ENCODE results near the gene TOB2.

The TOB2 gene

DNA sequence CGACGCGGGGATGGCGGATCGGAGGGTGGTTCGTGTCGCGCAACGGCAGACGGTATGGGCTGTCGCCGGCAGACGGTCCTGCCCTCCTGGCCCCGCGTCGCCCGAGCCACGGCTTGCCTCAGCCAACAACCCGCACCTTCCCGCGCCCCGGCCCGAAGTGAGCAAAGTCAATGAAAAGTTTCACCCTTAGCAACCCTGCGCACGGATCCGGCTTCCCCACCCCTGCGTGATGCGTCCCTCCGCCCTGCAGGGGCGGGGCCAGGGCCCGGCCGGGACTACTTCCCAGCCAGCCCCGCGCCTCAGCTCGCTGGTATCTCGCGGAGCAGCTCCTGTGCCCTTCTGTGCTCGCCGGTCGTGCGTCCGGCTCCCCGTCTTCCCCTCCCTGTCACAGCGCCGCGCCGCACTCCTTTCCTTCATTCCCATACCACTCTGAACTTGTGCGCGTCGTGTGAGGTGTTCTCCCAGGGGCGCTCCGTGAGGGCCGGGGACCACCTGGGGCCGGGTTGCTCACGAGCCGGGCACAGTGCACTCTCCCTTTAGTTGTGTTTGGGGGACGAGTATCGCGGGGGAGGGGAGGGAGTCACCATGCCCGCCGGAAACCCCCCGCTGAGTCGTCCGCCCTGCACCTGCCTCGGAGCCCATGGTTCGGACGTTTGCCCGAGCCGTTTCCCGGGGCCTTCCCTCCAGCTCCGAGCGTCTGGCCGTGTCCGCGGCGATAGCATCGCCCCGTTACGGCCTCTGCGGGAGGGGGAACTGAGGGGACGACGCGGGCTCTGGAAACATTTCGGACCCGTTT lies at the start of gene TOB2:
Gene TOB2 (minus strand): TSS at position 163 of the 796 bp plus-strand sequence. CDS start 9,456 bp downstream, outside the sequence.
- DNase-seq = peak; percentile 90

GRCh38 chr22:41491374-41492100 lies 44.9 kb upstream of the TOB2 start:
- DNase-seq = no peak

- DNase-seq = no peak
Observed at GRCh38 chr22:41488596-41489385, 42.2 kb upstream of the TOB2 start.

DNA sequence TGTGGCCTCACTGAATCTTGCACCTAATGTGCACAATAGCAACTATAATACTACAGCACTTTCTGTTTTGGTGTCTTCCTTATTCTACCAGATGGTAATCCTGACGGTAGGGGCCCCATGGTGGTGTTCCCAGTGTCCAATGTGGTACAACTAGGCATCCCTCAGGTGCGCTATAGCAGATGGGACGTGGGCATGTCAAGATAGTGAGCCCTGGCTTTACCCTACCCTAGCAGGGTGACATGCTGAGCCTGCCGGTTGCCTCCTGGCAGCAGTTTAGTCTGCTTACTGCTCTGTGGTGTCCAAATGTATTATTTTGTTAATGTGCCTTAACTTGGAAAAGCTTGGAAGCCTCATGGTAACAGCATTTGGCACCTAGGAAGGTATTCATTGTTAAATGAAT lies 41.5 kb upstream of the TOB2 start:
- DNase-seq = no peak

DNA sequence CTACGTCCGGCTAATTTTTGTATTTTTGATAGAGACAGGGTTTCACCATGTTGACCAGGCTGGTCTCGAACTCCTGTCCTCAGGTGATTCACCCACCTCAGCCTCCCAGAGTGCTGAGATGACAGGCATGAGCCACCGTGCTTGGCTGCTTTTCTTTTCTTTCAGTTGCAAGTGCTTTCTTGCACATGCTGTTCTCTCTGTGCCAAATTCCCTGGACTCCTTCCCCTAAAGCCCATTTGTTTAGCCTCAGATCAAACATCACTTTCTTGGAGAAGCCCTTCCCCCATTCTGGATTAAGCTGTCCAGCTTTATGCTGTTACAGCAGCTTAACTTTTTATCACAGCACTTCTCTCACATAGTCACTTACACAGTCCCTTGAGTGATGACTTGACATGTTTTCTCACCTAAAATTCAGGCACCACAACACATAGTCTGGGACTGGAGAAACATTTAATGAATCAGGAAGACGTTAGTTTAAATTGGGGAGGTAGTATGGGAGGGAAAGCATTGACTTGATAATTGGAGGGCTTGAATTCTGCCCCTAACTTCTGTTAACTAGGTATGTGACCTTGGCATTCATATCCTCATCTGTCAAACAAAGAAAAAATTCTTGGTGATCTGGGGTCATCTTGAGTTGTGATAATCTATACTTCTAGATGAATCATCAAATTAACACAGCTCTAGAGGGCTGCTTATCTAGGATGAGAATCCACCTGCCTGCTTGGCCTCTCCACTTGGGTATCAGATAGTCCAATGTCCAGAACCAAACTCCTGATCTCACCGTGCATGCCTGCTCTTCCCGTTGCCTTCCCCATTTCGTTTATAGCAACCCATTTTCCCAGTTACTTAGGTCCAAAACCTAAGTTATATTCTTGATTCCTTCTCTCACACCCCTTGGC lies 40.7 kb upstream of the TOB2 start:
- no peak for DNase-seq

DNA sequence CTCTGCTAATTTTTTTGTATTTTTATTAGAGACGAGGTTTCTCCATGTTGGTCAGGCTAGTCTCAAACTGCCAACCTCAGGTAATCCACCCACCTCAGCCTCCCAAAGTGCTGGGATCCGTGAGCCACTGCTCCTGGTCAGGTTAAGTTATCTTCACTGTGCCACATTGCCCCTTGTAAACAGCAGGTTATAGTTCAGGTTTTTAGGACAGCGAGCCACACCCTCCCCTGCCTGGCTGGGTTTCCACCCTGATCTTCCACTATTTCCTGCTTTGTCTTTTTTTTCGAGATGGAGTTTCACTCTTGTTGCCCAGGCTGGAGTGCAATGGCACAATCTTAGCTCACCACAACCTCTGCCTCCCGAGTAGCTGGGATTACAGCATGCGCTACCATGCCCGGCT lies 38.4 kb upstream of the TOB2 start:
- no peak for DNase-seq

GRCh38 chr22:41482319-41482935 lies 35.8 kb upstream of the TOB2 start:
- no peak for DNase-seq

GRCh38 chr22:41481925-41482318 lies 35.3 kb upstream of the TOB2 start:
- no peak for DNase-seq

DNA sequence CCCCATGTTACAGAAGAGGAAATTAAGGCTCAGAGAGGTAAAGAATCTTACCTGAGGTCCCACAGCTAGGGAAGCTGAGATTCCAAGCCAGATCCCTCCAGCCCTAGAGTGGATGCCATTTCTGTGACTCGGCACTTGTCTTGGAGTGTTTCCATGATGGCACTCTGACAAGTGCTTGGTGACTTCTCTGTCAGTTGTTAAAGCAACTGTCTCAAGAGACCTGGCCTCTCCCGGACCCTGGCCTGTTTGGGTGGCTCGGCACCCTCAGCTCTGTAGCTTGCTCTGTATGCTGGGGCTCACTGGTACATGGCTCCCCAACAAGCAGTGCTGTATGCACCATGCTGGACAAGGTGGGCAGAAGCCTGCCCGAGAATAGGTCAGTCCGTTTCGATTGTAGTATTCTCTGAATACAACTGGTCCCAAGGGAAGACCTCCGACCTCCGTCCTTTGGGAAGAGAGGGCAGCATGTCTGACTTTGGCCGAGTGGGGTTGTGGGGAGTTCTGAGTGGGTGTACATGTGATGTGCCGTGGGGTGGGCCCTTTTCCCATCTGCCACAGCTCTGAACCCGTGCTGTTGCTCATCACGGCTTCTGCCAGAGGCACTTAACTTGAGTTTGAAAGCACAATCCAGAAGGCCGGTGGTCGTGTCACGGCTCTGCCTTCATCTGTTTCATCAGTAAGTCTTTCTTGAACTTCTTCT lies 34.7 kb upstream of the TOB2 start:
- DNase-seq = no peak

GRCh38 chr22:41480397-41480735 lies 33.8 kb upstream of the TOB2 start:
- DNase-seq = no peak

DNA sequence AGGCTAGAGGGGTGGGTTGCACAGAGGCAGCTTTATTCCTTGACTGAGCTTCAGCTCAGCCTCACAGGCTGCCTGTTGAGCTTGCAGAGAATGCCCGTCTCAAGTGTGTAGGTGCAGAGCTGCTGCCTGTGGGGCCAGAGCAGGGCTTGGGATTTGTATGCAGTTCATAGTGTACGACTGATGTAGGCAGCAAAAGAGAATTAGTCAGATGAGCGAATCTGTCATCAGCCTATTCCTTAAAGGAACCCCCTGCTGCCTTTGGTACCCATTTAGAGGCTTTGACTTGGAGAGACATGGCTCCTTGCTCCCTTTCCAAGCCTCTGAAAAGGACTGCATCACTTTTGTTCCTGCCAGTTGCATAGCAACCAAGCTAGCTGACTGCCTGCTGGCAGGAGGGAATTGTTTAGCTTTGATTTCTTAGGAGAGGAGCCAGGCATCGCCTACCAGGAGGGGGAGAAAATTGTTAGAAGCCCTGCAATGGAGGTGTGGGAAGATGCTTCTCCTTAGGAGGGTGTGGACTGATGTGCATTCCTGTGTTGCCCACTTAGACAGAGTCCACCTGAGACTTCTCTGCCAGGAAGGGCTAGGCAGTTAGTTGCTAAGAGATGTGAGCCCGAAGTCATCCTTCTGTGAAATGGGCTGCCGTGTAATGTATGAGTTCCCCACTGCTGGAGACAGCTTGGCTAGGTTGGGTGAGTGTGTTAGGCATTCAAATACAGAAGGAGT lies 33.2 kb upstream of the TOB2 start:
- no peak for DNase-seq

DNA sequence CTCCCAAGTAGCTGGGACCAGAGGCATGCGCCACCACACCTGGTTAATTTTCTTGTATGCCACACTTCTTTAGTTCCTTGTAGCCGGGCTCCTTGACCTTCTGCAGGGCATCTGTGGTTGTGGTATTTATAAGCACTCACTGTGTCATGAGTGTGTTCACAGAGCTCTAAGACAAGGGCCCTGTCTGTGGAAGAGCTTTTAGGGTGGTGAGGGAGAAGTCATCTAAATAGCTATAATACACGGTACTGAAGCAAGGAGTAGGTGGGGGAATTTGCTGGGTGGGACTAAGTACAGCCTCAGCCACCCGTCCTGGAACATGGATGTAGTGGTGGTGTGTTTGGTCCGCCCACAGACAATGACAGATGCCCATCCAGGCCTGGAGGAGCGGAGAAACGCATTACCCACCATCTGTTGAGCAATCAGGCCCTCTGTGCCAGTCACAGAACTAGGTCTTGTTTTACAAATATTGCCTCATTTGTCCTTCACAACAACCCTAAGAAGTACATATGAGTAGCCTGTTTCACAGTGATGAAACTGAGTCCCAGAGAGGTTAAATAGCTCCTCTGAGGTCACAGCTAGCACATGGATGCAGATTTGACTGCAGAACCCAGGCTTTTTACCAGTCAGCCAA lies 32.4 kb upstream of the TOB2 start:
- no peak for DNase-seq

DNA sequence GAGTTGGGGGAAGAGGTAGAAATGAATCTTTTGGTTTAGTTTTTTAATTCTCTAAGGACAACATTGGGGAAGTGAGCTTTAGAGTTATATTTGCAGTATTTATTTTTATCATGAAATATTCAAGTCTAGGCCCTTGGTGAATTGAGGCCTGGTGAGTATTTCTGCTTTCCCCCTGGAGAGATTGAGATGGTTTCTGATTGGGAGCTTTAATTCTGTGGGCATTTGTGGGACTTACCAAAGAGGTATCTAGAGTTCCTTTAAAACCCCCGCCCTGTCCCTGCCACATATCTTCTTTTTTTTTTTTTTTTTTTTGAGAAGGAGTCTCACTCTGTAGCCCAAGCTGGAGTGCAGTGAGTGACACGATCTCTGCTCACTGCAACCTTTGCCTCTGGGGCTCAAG lies 31.9 kb upstream of the TOB2 start:
- no peak for DNase-seq

GRCh38 chr22:41474872-41475451 lies 28.4 kb upstream of the TOB2 start:
- no peak for DNase-seq

DNA sequence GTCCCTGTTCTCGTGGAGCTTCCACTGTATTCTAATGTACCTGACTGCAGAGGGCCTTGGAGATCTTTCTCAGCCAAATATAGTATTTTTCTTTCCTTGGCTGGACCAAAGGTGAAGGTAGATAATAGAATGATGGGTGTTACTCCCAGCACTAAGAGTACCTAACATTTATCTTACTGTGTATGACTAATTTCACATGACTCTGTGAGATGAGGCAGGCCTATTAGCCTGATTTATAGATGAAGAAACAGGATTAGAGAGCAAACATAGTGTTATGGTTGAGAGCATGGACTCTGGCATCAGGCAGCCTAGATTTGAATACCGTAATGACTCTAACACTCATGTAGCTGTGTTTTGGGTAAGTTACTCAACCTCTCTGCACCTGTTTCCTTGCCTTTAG lies 25.0 kb upstream of the TOB2 start:
- DNase-seq = no peak

DNA sequence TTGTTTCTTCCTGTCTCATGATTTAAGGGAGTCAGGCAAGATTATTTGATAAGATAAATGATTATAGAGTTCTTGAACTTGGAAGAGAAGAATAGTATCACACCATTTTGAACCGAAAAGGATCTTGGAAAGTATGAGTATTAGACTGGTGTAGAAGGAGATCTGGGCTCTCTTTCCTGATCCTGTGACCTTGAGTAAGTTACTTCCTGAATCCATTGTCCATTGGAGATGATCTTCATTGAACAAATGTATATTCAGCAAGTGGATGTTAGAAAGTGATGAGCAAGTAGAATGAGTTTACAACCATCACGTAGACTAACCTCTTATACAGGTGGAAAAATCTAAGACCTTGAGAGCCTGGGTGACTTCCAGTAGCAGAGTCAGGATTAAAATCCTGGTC lies 24.3 kb upstream of the TOB2 start:
- no peak for DNase-seq

- DNase-seq = no peak
Observed at GRCh38 chr22:41469218-41469851, 22.7 kb upstream of the TOB2 start.

GRCh38 chr22:41468381-41469217 lies 22.0 kb upstream of the TOB2 start, which contains the start of the genes ACO2 and PHF5A:
ACO2 (plus strand) TSS chr22:41469117; CDS start chr22:41469147, 30 bp downstream.
PHF5A (minus strand) TSS chr22:41468692; CDS start chr22:41468653, 39 bp downstream.
- peak; percentile 91 for DNase-seq

Measured in T1000 (cell line).